GM19395 (cell line): ENCODE measurements around the gene ZNHIT3.
"Not testable (repeated sequence)": the region's sequence is repeated elsewhere in the genome, so short reads cannot be mapped to it uniquely, and the experiment has no call there.

ENCODE experiments used
- ATAC-seq: cut with Tn5 transposase; IDR thresholded peaks from one replicate; pipeline ENCODE4 v1.9.1; 2021; ENCODE audit warnings: mild to moderate bottlenecking, moderate library complexity; ENCODE audit not compliant: unreplicated experiment

Gene ZNHIT3

DNA sequence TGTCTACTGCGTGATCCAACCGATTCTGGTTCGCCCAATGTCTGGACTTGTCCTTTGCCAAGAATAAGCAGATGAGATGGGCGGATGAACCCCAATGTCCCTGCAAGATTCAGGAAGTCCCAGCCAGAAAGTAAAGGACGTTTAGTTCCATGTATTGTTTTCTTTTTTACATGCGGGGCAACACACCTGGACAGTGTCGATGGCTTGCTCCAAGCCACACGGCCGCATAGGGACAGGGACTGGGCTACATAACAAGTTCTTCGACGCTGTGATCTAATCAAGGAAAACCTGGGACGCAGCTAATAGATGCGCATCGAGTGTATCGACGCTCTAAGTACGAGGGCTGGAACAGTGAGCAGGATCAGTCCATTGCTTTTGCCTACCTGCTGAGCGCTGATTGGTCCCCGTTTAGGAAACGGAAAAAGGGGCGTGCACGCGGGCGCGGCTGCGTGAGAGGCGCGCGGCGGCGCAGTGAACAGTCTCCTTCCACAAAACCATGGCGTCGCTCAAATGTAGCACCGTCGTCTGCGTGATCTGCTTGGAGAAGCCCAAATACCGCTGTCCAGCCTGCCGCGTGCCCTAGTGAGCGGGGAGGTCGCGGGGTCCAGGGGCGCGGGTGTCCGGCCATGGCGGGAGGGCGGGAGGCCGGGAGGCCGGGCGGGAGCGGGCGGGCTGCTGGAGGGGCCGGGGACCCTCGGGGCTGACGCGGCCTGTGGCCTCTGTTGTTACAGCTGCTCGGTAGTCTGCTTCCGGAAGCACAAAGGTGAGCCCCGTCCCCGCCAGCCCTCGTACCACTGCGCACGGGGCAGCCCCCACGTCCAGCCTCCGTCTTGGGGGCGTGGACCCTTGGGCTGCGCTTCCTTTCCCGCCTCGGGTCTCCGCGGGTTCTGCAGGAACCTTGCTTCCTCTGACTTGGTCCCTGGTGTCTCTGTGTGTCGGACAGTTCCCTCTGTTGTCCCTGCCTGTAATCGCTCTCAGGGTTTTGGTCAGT, at the start of gene ZNHIT3:
ZNHIT3 (plus strand) TSS at position 478 of the 991 bp plus-strand sequence; CDS start at position 497, 19 bp downstream.
- ATAC-seq, result peak; percentile 93

DNA sequence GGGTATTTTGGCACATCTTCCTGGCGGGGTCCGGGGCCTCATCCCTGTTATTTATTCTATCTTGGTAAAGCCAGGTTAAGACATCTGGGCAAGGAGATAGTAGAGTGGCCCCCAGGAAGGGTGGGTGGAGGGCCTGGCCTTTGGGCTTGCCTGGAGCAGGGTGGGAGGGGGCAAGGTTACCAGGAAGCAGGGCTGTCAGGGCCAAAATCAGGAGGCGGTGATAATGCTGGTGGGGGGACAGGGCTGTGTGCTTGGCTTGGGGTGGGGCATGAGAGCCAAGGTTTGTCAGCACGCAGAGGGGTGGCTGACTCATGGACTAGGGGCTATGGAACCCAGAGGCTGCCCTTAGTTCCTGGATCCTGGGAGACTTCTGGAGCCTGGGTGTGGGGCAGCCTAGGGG, 44.7 kb upstream of the ZNHIT3 start:
- ATAC-seq, result not testable (repeated sequence)

DNA sequence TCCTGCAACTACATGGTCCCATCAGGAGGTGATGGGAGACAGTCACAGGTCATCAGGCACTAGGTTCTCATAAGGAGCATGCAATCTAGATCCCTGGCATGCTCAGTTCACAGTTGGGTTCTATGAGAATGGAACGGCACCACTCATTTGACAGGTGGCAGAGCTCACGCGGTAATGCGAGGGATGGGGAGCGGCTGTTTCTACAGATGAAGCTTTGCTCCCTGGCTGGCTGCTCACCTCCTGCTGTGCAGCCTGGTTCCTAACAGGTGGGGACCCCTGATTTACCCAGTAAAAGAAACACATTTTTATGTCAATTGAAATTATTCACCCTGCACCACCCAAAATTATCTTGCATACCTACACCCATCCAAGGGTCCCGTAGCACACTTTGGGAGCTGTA, 42.7 kb upstream of the ZNHIT3 start:
- no peak for ATAC-seq

DNA sequence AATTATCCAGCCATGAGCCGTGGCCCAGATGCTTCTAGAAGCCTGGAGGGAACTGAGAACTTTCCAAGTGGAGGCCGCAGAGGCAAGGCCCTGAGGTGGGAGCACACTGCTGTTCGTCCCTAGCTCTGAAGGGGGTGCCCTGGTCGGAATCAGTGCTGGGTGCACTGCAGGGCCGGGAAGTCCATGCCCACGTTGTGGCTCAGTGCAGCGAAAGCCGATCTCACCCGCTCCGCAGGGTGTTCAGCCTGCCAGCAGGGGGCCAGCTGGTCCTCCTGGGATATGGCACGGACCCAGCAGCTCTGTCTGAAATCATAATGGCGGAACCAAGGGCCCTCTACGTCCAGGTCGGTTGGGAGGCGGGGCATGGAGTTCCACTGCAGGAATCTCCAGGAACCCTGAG, 36.5 kb upstream of the ZNHIT3 start:
- not testable (repeated sequence) for ATAC-seq

DNA sequence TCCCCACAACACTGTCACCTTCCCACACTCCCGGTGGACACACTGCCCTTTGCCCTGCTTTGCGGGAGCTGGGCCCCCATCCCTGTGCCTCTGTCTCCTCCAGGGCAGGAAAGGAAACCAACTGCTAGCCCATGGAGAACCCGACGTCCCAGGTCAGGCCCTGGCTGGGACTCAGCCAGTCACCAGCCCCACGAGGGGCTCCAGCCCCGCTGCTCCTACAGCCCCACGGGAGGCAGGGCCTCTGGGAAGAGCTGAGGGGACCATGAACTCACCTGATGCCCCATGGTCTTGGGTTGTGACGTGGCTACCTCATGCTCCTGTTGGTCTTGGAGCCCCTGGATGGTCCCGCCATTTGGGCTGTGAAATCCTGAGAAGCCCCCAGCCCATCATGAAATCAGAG, 33.6 kb upstream of the ZNHIT3 start:
- not testable (repeated sequence) for ATAC-seq

DNA sequence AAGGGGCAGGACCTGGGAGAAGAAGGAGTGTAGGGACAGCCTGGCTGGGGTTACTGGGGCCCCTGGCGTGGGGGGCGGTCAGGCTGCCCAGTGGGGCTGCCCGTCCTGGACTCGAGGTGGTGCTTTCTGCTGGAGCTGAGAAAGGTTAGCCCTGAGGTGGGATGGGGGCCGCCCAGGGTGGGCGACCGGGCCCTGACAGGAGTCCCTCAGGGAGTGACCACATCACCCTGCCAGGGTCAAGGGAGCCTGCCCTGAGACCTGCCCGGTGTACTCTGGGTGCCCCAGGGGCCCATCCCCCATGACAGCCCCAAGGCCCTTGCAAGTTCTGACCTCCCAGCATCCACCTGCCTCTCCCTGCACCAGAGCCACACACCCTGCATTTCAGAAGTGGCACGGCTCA, 28.8 kb upstream of the ZNHIT3 start:
- ATAC-seq, result not testable (repeated sequence)

DNA sequence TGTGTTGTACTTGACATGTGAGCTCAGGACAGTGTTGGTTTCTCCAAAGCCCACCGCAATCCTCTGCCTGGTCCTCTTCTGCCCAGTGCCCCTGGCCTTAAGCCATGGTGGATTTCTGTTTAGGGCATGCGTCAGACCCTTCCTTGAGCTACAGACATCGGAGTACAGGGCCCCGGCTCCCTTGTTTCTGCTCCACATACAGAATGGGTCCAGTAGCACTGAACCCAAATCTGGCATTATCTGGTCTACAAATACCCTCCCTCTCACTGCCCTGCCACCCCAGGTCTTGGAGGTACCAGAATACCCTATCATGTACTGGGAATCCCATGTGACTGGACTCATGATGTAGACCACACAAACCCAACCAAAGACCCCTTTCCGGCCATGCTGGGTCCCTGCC, 27.4 kb upstream of the ZNHIT3 start:
- ATAC-seq, result no peak

DNA sequence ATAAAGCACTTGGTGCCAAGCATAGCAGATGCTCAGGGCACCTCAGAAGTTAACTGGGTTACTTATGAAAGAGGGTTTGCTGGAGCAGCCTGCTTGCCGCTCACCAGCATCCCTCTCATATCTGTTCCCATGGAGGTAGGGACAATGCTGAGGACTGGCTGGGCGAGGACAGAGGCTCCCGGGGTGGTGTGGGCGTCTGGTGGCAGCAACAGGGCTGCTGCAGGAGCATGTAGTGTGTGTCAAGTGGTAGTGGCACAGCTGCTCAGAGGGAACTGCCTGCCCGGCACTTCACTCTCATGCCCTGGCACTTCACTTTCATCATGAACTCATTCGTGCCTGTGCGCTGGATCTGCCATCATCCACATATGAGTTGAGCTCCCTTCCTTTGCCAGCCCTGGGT, 26.9 kb upstream of the ZNHIT3 start:
- no peak for ATAC-seq

DNA sequence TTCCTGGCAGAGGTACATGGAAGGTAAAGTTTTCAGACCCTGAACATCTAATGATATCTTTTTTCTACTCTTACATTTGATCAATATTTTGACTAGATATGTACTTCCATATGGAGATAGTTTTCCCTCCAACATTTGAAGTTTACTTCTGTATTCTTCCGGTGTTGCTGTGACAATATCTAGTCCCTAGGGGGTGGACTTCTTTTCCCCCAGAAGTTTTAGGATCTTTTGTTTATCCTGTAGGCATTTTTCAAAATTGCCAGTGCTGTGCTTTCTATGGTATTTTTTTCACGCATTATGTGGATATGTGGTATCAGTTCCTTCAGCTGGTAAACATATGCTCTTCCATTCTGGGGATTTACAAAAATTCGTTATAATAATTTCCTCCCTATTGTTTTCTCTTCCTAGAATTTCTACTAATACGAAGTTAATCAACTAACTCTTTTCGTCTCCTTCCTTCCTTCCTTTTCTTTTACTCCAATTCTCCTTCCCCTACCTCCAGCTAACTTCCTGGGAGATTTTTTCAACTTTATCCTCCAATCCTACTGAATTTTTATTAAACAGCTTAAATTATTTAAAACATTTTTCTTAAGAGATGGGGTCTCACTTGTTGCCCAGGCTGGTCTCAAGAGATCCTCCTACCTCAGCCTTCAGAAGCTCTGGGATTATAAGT, 26.1 kb upstream of the ZNHIT3 start:
- ATAC-seq, result no peak

DNA sequence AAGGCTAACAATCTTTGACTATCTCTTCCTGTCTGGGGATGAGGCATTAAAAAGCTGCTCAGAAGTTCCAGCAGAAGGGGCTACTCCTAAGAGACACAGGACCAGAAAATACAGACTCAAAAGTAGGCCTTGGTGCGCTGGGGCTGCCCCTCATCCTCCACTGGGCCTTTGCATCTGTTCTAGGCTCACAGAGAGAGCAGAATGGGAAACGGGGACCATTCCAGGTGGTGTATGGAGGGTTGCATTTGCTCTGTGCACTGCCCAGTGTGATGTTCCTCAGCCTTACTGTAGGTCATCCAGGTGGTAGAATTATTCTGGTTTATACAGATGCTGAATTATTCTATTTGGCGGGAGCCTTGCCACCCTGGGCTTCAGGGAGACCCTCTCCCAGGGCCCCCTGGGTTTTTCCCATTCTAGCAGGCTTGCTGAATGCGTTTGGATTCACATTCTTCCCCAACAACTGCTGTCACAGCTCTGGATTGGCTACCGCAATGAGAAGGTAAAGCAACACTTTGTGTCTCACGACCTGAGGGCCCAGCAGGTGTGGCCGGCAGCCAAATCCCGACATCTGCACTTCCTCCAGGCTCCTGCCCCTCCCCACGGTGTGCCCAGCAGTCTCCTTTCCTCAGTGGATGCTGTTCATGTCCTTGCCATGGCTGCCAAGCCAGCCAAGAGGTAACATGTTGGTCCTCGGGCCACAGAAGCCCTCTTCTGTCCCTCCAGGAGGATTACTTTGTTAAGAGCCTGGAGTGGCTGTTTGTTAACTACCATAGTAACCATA, 25.0 kb upstream of the ZNHIT3 start:
- ATAC-seq, result no peak

DNA sequence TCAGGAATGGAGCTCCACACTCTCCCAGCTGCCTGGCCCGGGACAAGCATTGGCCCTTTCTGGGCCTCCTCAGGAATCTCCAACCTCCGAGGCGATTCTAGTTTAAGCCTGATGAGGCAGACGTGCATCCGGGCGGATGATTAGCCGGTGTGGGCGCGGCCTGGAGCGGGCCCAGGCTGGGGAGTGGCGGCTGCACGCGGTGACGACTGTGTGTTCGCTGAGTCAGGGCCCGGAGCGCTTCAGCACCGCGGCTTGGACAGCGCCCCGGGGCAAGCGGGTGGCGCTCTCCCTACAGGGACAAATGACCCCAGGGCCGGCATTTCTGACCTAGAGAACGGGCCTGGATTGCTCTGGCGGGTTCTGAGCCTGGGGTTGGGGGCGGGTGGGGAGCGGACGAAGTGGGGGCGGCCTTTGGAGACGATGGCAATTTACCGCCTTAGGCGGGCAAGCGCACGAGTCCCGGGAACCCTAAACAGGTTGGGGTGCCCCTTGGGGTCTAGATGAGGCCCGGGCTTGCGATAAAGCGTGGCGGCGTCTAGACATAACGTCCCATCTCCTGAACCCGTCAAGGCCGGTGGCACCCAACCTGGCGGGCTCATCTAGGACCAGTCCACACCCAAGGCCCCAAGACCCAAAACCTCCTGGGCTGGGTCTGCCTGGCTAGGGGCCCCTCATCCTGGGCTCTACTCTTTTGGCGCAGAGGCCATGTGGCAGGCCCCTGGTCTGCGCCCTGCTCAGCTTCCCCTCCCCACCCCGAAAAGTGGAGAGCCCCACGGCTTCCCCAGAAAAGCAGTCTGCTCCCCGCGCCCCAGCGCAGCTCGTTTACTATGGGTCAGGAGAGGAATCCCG, 22.3 kb upstream of the ZNHIT3 start:
- ATAC-seq, result no peak

DNA sequence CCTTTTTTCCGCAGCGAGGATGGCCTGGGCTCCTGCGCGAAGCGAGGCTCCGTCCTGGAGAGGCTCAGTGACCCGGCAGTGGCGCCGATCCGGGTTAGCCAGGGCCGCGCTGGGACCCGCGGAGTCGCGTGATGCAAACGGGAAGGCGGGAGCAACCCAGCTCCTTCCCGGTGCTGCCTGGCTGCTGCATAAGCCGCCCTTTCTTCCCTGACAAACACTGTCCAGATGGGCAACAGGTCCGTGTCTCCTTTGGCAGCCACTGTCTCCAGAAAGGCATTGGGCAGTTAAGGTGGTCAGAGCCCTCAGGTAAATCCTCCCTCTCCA, 21.8 kb upstream of the ZNHIT3 start:
- no peak for ATAC-seq

DNA sequence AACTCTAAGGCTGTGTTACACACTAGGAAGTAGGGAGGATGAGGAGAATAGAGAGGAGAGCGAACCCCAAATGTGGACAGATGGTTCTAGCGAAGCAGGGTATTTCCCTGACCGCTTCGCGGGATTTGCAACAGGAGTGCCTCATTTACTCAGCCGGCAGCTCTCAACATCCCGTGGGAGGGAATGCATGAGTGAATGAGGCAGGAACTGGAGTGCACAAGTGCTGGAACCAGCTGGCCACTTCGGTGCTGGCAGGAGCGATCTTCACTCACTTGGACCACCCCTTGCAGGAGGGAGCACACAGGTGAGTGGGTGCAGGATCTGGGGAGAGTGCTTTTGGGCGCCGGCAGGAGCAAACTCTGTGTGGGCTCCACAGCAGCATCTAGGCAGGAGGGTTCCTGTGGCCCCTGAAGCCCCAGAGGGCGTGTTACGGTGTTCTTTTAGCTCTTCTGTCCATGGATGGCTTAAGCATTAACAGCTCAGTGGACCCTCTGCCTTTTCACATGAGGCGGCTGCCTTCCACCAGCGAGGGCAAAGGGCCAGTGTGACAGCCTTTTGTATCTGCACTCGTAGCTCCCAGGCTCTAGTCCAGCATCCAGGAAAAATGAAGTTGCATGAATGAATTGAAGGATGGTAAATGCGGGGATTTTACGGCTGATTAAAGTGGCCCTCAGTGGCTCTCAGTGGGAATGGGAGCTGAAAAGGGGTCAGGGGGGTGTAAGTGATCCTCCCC, 17.4 kb upstream of the ZNHIT3 start:
- no peak for ATAC-seq

DNA sequence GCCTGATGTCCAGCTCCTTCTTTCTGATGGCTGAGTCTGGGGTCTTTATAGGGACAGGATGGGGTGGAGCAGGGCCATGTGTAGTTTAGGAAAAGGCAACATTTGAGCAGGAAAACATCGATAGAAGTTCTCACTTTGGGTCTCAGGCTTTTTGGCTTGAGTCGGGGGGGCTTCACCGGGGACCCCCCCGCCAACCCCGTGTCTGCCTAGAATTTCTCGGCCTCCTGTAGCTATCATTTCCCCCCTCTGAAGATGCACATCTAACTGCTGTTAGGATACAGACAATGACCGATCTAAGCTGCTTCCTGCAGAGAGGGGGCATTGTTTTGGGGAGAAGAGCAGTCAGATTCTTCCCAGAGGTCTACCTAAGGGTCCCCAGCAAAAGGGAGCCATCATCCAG, 16.7 kb upstream of the ZNHIT3 start:
- ATAC-seq, result no peak

DNA sequence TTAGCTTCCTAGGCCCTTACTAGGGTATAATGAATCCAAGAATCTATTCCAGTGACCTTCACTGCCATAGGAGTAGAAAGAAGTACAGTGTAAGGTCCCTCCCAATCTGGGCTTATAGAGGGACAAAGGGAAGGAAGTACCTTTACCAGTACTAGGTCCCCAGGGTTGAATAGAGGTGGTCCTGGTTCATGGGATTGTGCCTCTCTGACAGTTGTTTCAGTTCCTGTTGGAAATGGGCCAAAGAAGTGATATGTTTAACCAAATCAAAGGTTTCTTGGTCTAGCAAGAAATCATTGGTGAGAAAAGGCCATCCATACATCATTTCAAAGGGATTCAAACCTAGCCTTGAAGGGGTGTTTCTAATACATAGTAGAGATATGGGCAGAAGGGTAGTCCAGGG, 16.0 kb upstream of the ZNHIT3 start:
- no peak for ATAC-seq

DNA sequence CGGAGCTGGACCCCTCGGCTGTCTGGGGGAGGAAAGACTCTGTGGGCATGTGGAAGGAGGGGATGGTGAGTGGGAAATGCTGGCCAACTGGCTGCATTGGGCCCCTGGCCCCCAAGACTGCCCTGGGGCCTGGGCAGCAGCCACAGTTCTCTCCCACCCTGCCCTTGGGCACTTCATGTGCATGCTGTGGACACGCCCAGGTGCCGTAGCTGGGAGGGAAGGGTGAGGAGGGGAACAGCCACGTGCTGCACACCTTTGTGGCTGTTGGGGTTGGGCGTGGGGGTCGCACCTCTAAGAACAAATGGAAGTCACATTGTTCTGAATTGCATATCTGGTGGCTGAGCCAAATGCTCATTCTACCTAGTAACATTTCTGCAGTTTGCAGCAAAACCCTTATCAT, 11.9 kb upstream of the ZNHIT3 start:
- ATAC-seq, result no peak

DNA sequence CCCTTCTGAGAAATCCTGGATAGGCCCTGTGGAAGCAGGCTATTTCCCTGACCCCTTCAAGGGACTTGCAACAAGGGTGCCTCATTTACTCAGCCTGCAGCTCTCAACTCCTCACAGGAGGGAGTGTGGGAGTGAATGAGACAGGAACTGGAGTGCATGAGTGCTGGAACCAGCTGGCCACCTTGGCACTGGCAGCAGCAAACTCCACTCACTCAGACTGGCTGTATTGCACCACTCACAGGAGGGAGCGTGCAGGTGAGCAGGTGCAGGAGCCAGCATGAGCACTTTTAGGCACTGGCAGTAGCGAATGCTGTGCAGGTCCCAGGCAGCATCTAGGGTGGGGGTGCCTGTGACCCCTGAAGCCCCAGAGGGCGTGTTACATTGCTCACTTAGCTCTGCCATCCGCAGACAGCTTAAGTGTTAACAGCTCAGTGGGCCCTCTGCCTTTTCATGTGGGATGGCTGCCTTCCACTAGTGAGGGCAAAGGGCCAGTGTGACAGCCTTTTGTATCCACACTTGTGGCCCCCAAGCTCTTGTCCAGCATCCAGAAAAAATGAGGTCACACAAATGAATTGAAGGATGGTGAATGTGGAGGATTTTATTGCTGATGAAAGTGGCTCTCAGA, 11.0 kb upstream of the ZNHIT3 start:
- ATAC-seq, result no peak

DNA sequence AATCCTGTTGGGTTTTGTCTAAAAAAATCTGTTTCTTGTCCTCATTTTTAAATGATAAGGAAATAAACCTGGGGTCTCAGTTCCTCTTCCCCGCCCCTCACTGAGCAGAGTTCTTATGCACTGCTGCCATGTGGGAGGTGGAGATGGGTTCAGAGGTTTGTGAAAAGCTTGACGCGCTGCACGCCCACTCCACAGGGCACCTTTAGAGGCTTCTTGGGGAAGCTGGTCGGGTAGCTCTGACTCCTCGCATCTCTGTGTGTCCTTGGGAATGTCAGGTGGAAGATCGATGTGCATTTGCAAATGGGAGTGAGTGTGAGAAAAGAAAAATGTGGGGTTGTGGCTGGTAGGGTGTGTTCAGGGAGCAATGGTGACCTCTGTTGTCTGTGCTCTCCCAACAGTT, 4.7 kb upstream of the ZNHIT3 start:
- ATAC-seq, result no peak
